GM21390 (cell line): ENCODE results near the gene FBXW10.
"Not testable (repeated sequence)": the region's sequence is repeated elsewhere in the genome, so short reads cannot be mapped to it uniquely, and the experiment has no call there.

ENCODE experiments used
- ATAC-seq: cut with Tn5 transposase; IDR thresholded peaks from one replicate; pipeline ENCODE4 v1.9.1; 2021; ENCODE audit not compliant: unreplicated experiment

FBXW10 gene

DNA sequence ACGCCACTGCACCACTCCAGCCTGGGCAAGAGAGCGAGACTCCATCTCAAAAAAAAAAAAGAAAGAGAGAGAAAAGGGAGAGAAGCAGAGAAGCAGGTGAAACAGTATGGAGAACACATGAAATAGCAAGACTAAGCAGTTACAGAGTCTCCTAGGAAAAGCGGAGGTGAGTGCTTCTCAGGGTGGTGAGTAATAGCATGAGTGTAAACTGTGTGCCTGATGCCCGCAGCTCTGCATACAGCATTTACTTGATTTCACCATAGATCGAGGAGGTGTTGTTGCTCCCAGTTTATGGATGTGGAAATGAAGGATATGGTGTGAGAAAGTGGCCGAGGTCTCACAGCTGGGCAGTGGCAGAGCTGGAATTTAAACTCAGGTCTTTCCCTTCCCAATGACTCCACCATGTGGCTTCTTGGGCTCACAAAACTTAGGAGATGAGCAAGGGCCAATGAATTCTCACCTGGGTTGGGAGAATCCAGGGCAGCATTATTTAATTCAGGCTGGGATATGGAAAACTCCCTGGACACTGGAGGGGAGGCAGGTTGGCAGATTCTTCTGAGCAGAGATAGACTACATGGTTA is 10.1 kb downstream of the FBXW10 start:
- not testable (repeated sequence) for ATAC-seq

DNA sequence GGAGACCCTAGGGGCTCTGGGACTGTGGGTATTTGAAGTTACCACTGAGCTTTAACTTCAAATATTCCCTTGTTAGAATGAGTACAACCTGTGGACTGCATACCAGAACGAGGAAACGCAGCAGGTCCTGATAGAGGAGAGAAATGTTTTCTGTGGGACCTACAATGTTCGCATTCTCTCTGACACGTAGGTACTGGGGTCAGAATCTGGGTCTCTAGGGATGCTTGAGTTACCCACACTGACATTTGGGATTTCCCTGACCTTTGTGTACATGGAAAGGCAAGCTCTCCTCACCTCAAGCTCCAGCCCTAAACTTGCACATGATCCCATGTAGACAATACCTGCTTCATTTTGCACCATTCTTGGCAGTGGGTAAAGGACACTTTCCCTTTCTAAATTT is 12.1 kb downstream of the FBXW10 start:
- ATAC-seq, result not testable (repeated sequence)

DNA sequence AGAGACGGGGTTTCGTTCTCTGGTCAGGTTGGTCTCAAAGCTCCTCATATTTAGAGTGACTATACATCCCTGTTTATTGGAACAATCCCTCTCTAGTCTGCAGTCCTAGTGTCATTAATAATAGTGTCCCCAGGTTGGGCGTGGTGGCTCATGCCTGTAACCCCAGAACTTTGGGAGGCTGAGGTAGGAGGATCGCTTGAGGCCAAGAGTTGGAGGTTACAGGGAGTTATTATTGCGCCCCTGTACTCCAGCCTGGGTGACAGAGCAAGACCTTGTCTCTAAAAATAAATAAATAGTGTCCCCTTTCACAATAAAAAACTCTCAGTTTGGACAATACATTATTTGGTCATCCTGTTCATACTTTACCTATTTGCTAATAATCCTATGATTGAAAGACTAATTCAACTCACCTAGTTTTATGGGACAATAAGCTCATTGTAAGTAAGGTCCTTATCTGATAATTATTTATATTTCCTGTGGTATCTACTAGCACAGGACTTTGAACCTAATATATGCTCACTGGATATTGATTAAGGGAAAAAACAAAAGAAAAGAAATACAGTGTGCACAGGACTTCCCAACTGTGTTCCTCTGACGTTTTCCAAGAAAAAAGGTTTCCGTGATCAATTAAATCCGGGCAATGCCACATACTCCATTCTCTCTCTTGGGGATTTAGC is 13.7 kb downstream of the FBXW10 start:
- ATAC-seq, result not testable (repeated sequence)

DNA sequence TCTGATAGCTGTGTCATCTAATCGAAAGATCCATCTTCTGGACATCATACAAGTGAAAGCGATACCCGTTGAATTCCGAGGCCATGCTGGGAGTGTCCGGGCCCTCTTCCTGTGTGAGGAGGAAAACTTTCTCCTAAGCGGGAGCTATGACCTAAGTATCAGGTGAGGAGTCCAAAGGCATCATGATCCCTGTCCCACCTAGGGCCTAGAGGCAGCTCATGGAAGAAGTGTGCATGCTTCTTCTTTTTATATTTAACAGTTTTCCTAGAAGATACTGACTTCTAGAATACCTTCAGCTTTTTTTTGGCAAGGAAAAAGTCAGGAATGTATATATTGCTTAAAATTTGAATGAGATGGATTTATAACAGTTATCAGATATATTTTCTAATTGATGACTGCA is 14.5 kb downstream of the FBXW10 start:
- not testable (repeated sequence) for ATAC-seq

DNA sequence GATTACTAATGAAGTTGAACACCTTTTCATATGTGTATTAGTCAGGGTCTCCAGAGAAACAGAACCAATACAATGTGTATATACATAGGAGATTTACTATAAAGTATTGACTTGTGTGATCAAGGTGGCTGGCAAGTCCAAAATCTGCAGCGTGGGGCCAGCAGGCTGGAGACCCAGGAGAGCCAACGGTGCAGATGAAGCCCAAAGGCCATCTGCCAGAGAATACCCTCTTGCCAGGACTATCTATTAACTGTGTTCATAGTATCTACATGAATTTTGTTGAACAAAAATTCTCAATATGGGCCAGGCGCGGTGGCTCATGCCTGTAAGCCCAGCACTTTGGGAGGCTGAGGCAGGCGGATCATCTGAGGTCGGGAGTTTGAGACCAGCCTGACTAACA is 16.4 kb downstream of the FBXW10 start:
- not testable (repeated sequence) for ATAC-seq

DNA sequence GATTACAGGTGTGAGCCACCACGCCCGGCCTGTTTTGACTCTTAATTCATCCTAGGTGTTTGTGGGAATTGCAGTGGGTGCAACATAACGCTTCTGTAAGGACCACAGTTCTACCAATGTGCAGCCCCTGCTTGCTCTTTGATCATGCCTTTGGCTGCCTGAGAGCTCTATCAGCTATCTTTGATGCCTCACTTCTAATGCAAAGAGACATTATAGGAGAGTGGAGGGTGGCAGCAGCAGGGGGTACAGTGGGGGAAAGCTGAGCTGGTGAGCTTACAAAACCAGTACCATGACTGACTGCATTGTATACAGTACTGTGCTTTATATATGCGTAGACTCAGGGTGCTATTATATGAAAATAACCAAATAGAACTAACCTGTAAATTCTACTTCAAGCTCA is 26.7 kb downstream of the FBXW10 start:
- not testable (repeated sequence) for ATAC-seq

DNA sequence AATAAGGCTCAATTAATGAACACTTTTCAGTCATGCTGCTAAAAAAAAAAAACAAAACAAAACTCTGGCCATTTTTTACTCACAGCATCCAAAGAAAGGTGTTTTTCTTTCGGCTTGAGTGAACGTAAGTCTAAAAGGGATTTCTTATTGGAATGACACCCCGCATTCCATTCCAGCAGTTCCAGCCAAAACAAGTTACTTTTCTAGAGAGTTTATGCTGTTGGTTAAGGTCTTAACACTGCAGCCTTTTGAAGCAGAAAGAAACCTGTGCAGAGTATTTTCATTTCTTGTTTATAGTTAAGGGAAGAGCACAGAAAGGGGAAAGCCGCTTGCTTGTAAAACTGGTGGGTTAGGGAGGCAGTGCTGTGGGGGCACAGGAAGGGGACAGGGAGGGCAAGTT is 27.2 kb downstream of the FBXW10 start:
- not testable (repeated sequence) for ATAC-seq

DNA sequence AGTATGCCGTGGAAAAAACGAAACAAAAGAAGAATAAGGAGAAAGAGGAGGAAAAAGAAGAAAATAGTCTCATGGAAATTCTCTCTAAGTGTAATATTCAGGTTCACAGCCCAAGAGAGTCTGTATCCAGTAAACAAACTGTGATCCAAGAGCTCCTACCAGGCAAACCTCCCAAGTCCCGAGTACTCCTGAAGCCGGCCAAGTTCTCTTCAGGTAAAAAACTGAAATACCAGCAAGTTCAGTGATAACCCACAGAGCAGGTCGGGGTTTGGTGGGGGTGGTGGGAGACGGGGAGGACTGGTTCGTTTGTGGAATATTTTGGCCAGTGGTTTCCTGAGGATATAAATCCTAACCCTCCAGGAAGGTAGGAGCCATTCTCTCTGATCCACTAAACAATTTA is 28.6 kb downstream of the FBXW10 start:
- ATAC-seq, result no peak

DNA sequence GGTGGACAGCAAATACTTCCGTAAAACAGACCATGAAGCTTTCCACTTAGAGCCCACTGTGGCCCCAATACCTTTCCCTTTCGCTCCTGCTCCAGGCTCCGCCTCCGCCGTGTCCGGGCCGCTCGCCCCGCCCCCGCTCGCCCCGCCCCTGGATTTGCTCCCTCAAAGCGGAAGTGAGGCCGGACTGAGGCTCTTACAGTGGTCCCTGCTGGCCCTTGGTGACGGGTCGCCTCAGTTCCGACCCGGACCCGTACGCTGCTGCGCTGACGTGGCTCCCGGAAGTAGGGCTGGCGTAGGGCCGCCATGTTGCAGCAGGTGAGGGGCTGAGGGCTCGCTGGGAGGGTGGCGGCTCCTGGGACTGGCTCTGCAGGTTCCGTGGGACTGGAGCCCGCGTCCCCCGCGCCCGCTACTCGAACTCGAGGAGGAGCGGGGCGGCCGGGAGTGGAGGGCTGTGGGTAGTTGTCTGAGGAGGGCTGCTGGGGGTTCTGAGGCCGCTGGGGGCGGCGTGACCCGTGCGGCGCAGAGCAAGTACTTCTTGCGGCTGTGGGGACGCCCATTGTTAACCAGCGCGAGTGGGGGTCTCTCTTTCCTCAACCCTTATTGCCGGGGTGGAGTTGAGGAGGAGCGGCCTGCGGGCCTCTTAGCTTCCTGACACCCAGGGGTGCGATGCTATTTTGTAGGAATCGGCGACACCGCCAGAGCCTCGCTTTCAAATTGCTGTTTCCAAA is 37.3 kb downstream of the FBXW10 start, which contains the start of gene TVP23B:
Gene TVP23B (plus strand): TSS at position 193 of the 728 bp plus-strand sequence. CDS start 111 bp downstream, at position 304.
- peak; percentile 98 for ATAC-seq

DNA sequence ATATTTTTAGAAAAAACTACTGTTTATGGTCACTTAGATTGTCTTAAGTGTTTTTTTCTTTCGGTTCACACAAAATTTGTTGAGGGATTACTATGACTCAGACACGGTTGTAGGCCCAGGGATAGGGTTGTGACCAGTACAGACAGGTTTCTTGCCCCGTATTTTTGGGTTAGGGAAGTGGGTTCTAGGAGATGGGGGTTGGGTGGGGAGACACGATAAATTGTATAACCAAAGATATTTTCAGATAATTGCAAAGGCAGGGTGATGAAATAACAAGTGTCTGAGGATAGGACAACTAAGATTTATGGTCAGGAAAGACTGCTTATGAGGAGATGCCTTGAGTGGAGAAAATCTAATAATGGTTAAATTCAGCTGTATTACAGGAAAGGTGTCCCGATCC is 38.0 kb downstream of the FBXW10 start:
- ATAC-seq, result not testable (repeated sequence)

DNA sequence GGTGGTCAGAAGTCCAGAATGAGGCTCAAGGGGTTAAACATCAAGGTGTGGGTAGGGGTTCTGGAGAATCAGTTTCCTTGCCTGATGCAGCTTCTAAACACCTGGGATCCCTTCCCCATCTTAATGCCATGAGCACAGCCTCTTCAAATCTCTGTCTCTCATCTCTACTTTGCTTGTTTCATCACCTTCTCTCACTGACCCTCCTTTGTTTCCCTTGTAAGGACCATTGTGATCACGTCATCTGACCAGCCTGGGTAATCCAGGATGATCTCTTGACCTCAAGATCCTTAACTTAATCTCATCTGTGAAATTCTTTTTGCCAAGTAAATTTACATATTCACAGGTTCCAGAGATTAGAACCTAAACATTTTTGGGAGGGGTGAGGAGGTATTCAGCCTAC is 42.1 kb downstream of the FBXW10 start:
- ATAC-seq, result not testable (repeated sequence)

DNA sequence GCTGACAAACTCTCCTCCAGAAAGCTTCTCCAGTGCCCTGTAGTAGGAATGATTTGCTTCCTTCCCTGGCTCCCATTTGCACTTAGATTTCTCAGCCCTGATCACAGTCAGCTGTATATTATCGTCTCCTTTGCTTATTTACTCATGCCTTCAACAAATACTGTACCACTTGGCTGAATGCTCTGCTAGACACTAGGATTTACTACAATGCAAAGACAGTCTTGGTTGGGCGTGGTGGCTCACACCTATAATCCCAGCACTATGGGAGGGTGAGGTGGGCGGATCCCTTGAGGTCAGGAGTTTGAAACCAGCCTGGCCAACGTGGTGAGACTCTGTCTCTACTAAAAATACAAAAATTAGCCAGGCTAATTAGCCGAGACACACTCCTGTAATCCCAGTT is 43.0 kb downstream of the FBXW10 start:
- not testable (repeated sequence) for ATAC-seq

DNA sequence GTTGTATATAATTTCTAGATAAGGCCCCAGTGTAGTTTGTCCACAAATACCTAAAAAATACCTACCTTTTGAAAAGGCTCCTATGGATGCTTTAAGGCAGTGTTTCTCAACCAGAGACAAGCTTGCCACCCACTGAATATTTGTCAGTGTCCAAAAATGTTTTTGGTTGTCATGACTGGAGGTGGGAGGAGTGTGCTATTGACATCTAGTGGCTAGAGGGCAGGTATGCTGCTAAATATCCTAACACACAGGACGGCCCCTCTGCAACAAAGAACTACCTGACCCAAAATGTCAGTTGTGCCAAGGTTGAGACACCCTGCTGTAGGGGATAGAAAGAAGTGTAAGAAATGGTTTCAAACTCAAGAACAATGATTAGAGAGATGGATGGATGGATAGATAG is 47.5 kb downstream of the FBXW10 start:
- ATAC-seq, result not testable (repeated sequence)

DNA sequence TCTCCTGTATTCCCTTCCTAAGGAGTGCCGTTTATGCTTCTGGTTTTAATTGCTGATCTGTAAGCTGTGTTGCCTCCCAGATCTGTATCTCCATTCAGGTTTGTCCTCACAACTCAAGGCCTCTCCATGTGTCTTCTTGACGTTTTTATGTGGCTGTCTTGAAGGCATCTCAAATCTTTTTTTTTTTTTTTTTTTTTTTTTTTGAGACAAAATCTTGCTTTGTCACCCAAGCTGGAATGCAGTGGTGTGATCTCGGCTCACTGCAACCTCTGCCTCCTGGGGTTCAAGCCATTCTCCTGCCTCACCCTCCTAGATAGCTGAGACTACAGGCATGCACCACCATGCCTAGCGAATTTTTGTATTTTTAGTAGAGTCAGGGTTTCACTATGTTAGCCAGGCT is 51.0 kb downstream of the FBXW10 start:
- ATAC-seq, result not testable (repeated sequence)

DNA sequence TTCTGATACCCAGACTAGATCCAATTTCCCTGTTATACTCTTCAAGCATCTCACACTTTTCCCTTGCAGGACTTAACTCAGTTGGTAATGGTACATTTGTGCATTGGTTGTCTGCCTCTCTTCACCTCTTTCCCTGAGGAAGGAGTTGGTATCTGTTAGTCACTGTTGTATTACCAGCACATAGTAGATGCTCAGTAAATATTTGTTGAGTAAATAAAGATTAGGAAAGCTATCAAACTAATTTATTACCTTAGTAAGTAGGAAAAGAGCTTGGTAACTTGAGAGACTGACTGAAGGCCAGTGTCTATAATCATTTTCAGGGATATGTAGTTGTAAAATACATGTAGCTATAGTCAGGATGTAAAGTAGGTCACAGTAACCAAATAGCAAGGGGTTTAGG is 53.0 kb downstream of the FBXW10 start:
- ATAC-seq, result not testable (repeated sequence)

DNA sequence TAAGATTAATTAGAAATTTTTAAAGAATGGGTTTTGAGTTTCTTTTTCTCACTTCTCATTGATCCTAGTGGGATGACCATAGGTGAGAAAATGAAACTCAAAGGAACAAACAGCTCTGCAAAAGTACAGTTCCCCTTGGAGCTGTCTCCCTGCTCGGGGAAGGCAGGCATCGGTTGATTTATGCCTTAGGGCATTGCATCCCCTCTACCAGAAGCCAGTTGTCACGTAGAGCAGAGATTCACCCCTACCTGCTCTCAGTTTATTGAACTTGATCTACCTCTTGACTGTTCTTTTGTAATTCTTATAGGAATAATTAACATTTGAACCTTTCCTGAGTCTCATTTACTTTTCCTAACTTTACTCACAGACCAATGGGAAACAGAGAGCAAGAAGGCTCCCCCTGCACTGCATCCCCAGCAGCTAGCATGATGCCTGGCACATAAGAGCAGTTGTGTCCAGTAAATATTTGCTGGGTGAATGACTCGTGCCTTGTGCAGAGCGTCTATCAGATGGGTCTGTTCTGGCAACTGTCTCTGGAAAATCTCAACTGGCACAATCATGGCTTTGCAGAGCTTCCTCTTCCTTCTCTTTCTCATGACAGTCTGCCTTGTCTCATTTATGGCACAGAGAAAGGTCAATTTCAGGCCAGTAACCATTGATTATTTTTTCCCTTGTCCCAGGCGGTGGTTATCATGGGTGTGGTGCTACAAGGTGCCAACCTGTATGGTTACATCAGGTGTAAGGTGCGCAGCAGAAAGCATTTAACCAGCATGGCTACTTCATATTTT is 59.8 kb downstream of the FBXW10 start:
- ATAC-seq, result not testable (repeated sequence)

DNA sequence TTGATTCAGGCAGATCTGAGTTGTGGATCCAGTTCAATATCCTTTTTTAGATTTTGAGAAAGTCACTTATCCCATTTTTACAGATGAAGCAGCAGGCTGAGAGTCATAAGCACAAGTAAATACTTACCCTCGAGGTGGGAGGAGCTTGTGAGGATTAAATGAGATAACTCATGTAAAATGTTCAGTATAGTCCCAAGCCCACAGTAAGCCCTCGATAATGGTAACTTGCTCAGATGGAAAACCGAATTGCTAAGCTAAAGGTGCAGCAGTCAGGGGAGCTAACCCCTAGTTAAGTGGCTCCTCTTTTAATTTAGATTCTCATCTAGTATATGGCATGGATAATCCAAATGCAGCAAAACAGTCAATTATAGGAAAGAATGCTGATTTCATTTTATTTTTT is 72.1 kb downstream of the FBXW10 start:
- not testable (repeated sequence) for ATAC-seq

DNA sequence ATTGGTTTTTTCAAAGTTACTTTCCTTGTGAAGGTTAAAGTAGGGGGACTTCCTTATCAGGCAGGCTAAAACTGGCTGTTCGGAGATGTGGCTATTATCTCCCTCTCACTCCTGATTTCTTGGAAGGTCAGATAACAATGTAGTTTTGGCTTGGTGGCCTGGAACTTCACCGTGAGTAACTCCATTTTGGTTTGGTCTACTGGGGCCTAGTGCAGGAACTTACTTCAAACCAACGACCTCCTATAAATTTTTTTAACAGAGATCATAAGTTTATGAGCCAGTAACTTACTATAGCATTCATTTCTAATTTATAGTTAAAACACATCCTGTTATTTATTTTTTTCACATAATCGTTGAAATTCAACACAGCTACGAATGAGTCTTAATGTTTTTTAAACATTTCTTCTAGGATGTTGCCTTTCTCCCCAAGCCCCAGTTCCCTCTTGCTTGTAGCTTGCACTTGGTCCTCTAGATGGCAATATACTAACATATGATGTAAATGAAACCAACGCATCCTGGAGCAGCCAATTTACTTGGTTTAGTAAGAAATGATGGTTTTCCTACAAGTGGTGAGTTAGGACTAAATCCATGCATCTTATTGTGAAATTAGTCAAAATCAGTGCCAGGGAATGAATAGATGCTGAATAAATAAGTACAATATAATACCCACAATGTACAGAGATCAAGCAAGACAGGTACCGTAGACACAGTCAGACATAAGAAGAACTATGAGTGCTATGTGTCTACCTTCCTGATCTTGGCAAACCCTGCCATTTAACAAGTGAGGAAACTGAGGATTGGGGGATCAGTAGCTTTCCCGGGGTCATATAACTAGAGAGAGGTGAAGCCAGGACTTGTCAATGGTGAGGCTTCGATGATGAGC is 72.9 kb downstream of the FBXW10 start:
- ATAC-seq, result not testable (repeated sequence)

DNA sequence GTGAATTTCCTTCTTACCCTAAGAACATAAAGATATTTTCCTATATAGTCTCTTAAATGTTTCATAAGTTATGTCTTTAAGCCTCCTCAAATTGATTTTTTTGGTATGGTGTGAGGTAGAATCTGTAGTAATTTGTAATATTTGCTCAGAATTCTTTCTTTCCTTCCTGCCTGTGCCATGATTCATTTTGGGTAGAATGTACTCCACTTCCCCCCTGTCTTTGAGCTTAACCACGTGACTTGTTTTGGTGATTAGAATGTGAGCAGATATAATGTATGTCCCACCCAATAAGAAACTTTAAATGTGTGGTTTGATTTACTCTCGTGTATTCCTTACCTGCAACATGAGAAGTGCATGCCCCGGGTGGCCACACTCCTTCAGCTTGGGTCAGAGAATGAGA is 77.6 kb downstream of the FBXW10 start:
- not testable (repeated sequence) for ATAC-seq

DNA sequence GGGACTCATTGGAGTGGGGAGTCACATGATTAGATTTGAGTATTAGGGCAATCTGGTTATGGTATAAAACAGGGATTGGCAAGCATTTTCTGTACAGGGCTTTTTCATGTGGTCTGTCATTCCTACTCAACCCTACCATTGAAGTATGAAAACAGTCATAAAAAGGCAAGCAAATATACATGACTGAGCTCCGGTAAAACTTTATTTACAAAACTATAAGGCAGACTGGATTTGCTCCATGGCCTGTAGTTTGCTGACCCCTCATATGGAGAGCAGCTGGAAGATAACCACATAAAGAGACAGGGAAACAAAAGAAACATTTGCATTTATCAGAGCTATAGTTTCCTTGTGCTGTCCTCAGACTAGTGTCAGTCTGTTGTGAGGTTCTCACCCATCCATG is 83.8 kb downstream of the FBXW10 start:
- ATAC-seq, result not testable (repeated sequence)
